DMS153 treated with DMSO at 0.1 percent for 48 hours (cell line): ENCODE measurements around the gene MAML2.

Source experiments
- DNase-seq: peaks from one replicate; lab custom pipeline; 2025; ENCODE audit not compliant: unreplicated experiment; lab: John Stamatoyannopoulos, UW

Gene MAML2

GRCh38 chr11:96339706-96340554 is 3.1 kb downstream of the MAML2 start:
- no peak for DNase-seq

GRCh38 chr11:96338910-96339705 is 3.9 kb downstream of the MAML2 start:
- no peak for DNase-seq

- DNase-seq: no peak
Measured at GRCh38 chr11:96337541-96338431, 5.2 kb downstream of the MAML2 start.

GRCh38 chr11:96335388-96335787 is 7.6 kb downstream of the MAML2 start:
- no peak for DNase-seq

GRCh38 chr11:96334219-96334618 is 8.8 kb downstream of the MAML2 start:
- DNase-seq: no peak

GRCh38 chr11:96333191-96333719 is 9.7 kb downstream of the MAML2 start:
- no peak for DNase-seq

- no peak for DNase-seq
Measured at GRCh38 chr11:96332126-96332771, 10.7 kb downstream of the MAML2 start.

GRCh38 chr11:96331699-96332116 is 11.3 kb downstream of the MAML2 start:
- DNase-seq: no peak

GRCh38 chr11:96330511-96330859 is 12.5 kb downstream of the MAML2 start:
- no peak for DNase-seq

GRCh38 chr11:96329855-96330510 is 13.0 kb downstream of the MAML2 start:
- no peak for DNase-seq

- DNase-seq: no peak
Measured at GRCh38 chr11:96329419-96329818, 13.6 kb downstream of the MAML2 start.

GRCh38 chr11:96328395-96329010 is 14.5 kb downstream of the MAML2 start:
- no peak for DNase-seq

GRCh38 chr11:96326959-96327358 is 16.0 kb downstream of the MAML2 start:
- no peak for DNase-seq

- DNase-seq: no peak
Measured at GRCh38 chr11:96324912-96325311, 18.1 kb downstream of the MAML2 start.

GRCh38 chr11:96323642-96323985 is 19.4 kb downstream of the MAML2 start:
- no peak for DNase-seq

- DNase-seq: no peak
Measured at GRCh38 chr11:96322775-96323641, 20.0 kb downstream of the MAML2 start.

GRCh38 chr11:96321091-96321490 is 21.9 kb downstream of the MAML2 start:
- DNase-seq: no peak

GRCh38 chr11:96319898-96320656 is 22.9 kb downstream of the MAML2 start:
- DNase-seq: no peak
